Measurements from ENCODE around the gene TMEM220. TPM values are rescaled to one million over a fixed set of nuclear protein-coding genes. Genes with fewer than 3 reads are reported as not detected.

The TMEM220 gene
- total and polyA plus RNA-seq, 10 of the 15 experiments (the other 5 are each of a cell fraction or from before 2014, with no cell fraction given), result 0.02 to 0.30 (median 0.06) TPM; not detected in 1

DNA sequence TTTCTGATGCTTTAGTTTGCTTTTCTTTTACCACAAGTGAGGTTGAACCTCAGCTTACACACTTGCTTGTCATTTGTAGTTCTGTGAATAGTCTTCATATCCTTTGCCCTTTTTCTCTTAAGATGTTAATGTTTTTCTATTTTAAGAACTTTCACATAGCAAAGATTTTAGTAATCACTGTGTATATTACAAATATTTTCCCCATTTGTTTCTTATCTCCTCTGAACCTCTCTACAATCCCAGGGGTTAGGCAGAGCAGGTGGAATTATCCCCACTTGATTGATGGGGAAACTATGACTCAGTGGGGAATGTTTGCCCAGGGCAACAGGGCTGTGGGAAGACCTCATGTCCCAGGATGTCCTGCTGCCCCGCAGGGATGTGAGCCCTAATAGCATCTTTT, 61.0 kb downstream of the TMEM220 start:
- no peaks in the 10 kb centered on the region for H3K9me3 ChIP-seq (replicated peaks; ENCODE audit: control insufficient read depth, insufficient read depth, low read length)
- ATAC-seq, result no peak
- DNase-seq (ENCODE audit: low read depth, low spot score), result no peak
- ChIA-PET CTCF (no interaction called here), RAD21 (ENCODE audit: unreplicated experiment) (no interaction called here), POLR2A (no interaction called here), SMC1A (ENCODE audit: uncharacterized antibody, unreplicated experiment) (no interaction called here)
- H2AFZ ChIP-seq (ENCODE audit: control insufficient read depth, low read depth, low read length), result no peak overlapping the region
- WGBS (ENCODE audit: insufficient coverage, insufficient replicate concordance, low lambda C conversion rate, missing lambda C conversion rate), result 100% methylated on average over 1 of the region's 1 CpG
- H3K27me3 ChIP-seq (replicated peaks in 1 of 2; ENCODE audit: control insufficient read depth in 2 of 2, insufficient read depth in 2 of 2, low read length in 1 of 2), result no peaks in the 10 kb centered on the region
- no peak overlapping the region for H3K4me3 ChIP-seq
- in situ Hi-C loops (cut with MboI), result no loop called here
- BruUV-seq (replicated peaks), result no TSS peak
- no peaks in the 10 kb centered on the region for H3K4me1 ChIP-seq (ENCODE audit: control insufficient read depth, insufficient read depth, low read length)
- H3K4me2 ChIP-seq (ENCODE audit: control insufficient read depth, insufficient read depth), result no peak overlapping the region
- no peaks in the 10 kb centered on the region for H4K20me1 ChIP-seq (ENCODE audit: control insufficient read depth, insufficient read depth)
- intact Hi-C loops (cut with micrococcal nuclease; ENCODE audit: unreplicated experiment), result no loop called here
- no peaks in the 10 kb centered on the region; a peak in 1 of 4 replicates for H3K36me3 ChIP-seq (ENCODE audit: control insufficient read depth in 2 of 2, insufficient read depth in 2 of 2, low read length in 1 of 2)
- H3K27ac ChIP-seq (ENCODE audit: control insufficient read depth, insufficient read depth), result no peak overlapping the region
- no peaks in the 10 kb centered on the region for H3K79me2 ChIP-seq (ENCODE audit: control insufficient read depth, insufficient read depth, low read length)
- no peak for FAIRE-seq
- H3K9ac ChIP-seq (ENCODE audit: control insufficient read depth, insufficient read depth, low read length), result no peak overlapping the region
- TF ChIP-seq HDAC2 (IDR thresholded peaks at IDR 0.05) (no peak), SIX5 (IDR thresholded peaks at IDR 0.05; ENCODE audit: low read depth, low read length, severe bottlenecking) (no peak), TCF7 (IDR thresholded peaks at IDR 0.05; ENCODE audit: borderline replicate concordance) (no peak)
- TF ChIP-seq, protein P1, sequence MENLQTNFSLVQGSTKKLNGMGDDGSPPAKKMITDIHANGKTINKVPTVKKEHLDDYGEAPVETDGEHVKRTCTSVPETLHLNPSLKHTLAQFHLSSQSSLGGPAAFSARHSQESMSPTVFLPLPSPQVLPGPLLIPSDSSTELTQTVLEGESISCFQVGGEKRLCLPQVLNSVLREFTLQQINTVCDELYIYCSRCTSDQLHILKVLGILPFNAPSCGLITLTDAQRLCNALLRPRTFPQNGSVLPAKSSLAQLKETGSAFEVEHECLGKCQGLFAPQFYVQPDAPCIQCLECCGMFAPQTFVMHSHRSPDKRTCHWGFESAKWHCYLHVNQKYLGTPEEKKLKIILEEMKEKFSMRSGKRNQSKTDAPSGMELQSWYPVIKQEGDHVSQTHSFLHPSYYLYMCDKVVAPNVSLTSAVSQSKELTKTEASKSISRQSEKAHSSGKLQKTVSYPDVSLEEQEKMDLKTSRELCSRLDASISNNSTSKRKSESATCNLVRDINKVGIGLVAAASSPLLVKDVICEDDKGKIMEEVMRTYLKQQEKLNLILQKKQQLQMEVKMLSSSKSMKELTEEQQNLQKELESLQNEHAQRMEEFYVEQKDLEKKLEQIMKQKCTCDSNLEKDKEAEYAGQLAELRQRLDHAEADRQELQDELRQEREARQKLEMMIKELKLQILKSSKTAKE (IDR thresholded peaks at IDR 0.05; ENCODE audit: low read depth, poor library complexity, severe bottlenecking), result no peak

DNA sequence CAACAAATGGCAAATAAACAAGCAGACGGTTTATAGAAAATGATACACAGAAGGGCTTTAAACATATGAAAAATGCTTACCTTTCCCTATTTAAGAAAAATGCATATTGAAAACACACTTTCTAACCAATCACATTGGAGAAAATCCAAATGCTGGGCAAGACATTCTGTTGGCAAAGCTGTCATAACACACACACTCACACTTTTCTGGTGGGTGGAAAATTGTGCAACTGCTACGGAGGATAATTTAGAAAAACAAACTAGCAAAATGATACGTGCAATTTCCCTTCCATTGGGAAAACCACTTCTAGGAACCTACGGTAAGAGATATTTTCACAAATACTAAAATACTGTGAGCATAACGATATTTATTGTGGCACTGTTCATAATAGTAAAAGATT, 62.9 kb downstream of the TMEM220 start:
- BruUV-seq (replicated peaks), result no TSS peak
- POLR2A ChIA-PET, result no interaction called here
- DNase-seq (ENCODE audit: low read depth, low spot score) (no peak), FAIRE-seq (no peak), ATAC-seq (no peak)
- Histone ChIP-seq H3K36me3 (ENCODE audit: control insufficient read depth in 2 of 2, insufficient read depth in 2 of 2, low read length in 1 of 2) (no peaks in the 10 kb centered on the region), H2AFZ (ENCODE audit: control insufficient read depth, low read depth, low read length) (no peak overlapping the region), H3K4me3 (no peak overlapping the region), H3K9ac (ENCODE audit: control insufficient read depth, insufficient read depth, low read length) (no peak overlapping the region), H4K20me1 (ENCODE audit: control insufficient read depth, insufficient read depth) (no peaks in the 10 kb centered on the region), H3K9me3 (replicated peaks; ENCODE audit: control insufficient read depth, insufficient read depth, low read length) (no peaks in the 10 kb centered on the region), H3K27me3 (replicated peaks in 1 of 2; ENCODE audit: control insufficient read depth in 2 of 2, insufficient read depth in 2 of 2, low read length in 1 of 2) (no peaks in the 10 kb centered on the region), H3K4me2 (ENCODE audit: control insufficient read depth, insufficient read depth) (no peak overlapping the region), H3K27ac (ENCODE audit: control insufficient read depth, insufficient read depth) (no peak overlapping the region), H3K79me2 (ENCODE audit: control insufficient read depth, insufficient read depth, low read length) (no peaks in the 10 kb centered on the region), H3K4me1 (ENCODE audit: control insufficient read depth, insufficient read depth, low read length) (no peaks in the 10 kb centered on the region)
- CTCF ChIA-PET, result no interaction called here
- intact Hi-C loops (cut with micrococcal nuclease; ENCODE audit: unreplicated experiment), result no loop called here
- TF ChIP-seq, protein P1 (IDR thresholded peaks at IDR 0.05; ENCODE audit: low read depth, poor library complexity, severe bottlenecking), result no peak
- TF ChIP-seq NFXL1 (IDR thresholded peaks at IDR 0.05; ENCODE audit: borderline replicate concordance), result no peak
- no peak for TF ChIP-seq HDGF (IDR thresholded peaks at IDR 0.05)
- RAD21 ChIA-PET (ENCODE audit: unreplicated experiment), result no interaction called here
- SMC1A ChIA-PET (ENCODE audit: uncharacterized antibody, unreplicated experiment), result no interaction called here
- in situ Hi-C loops (cut with MboI), result no loop called here
- 98% methylated on average over 5 of the region's 5 CpGs for WGBS (ENCODE audit: insufficient coverage, insufficient replicate concordance, low lambda C conversion rate, missing lambda C conversion rate)

Data from GM12878 (cell line).